GM18508 (cell line): ENCODE results near the gene GNA12.
"Not testable (repeated sequence)": the region's sequence is repeated elsewhere in the genome, so short reads cannot be mapped to it uniquely, and the experiment has no call there.

ENCODE experiments used
- ATAC-seq: cut with Tn5 transposase; IDR thresholded peaks from one replicate; pipeline ENCODE4 v1.9.1; 2021; ENCODE audit warnings: moderate number of reproducible peaks; ENCODE audit not compliant: insufficient read depth, unreplicated experiment

The GNA12 gene

GRCh38 chr7:2706685-2707126 lies 137.4 kb downstream of the GNA12 start:
- no peak for ATAC-seq

- ATAC-seq = no peak
Measured at GRCh38 chr7:2705371-2706096, 138.6 kb downstream of the GNA12 start.

- no peak for ATAC-seq
Measured at GRCh38 chr7:2702594-2702957, 141.5 kb downstream of the GNA12 start.

DNA sequence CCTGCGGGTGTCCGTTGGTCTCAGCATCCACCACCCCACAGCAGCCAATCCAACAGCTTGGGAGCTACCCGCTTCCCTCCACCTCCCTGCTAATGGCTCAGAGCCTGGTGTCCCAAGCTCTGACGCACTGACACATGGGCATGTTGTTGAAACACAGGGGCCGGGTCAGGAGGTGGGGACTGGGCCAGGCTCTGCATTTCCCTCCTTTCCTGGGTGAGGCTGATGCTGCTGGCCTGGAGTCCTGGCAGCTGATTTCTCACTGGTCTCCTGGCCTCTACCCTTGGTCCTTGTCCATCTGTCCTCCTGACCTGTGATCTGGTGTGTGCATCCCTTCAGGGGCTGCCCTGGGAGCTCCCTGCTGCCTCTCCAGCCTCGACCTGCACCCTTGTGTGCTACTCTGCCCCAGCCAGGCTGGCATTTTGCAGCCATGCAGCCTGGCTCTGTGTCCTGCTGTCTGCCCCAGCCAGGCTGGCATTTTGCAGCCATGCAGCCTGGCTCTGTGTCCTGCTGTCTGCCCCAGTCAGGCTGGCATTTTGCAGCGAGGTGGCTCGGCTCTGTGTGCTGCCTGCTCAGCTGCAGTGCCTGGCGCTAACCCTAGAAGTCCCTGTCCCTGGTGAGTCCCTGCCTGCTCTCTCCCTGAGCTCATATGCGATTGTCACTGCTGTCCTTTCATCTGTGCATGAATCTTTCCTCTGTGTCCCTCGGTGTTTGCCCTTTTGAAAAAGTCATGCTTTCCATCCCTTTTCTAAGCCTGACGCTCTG lies 142.1 kb downstream of the GNA12 start:
- no peak for ATAC-seq

GRCh38 chr7:2701424-2701823 lies 142.7 kb downstream of the GNA12 start:
- ATAC-seq = no peak

- no peak for ATAC-seq
Measured at GRCh38 chr7:2700141-2700850, 143.8 kb downstream of the GNA12 start.

- ATAC-seq = no peak
Measured at GRCh38 chr7:2699289-2699620, 144.9 kb downstream of the GNA12 start.

DNA sequence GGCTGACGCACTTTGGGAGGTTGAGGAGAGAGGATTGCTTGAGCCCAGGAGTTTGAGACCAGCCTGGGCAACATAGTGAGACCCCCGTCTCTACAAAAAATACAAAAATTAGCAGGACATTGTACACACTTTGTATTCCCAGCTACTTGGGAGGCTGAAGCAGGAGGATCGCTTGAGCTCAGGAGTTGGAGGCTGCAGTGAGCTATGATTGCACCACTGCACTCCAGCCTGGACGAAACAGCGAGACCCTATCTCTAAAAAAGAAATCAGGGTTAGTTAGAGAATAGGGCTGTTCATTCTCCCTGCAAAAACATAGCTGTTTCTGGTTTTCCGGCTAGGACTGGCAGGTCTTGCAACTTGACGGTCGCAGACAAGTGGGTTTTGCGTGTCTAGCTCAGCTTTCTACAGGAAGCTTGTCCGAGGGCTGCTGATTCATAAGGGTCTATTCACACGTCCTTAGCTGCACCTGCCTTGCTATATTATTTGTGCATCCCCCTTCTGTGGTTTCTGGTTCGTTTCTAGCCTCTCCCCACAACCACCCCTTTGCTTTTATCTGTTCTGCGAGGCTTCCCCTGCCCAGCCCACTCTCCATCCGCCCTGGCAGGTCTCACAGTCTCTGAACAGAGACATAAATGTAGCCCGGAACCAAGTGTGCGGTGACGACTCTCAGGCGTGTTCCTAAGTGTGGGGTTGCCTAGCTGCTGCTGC lies 145.4 kb downstream of the GNA12 start:
- peak; percentile 91 for ATAC-seq

DNA sequence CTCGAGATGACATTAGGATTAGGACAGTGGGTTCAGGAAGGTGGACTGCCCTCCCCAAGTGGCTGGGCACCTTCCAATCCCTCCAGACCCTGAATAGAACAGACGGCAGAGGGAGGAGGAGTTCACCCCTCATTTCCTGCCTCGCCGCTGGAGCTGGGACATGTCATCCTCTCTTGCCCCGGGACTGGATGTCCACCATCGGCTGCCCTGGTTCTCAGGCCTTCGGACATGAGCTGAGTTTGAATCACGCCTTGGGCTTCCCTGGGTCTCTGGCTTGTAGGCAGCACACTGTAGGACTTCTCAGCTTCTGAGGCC lies 150.0 kb downstream of the GNA12 start:
- not testable (repeated sequence) for ATAC-seq

GRCh38 chr7:2693420-2694121 lies 150.5 kb downstream of the GNA12 start:
- ATAC-seq = not testable (repeated sequence)

- no peak for ATAC-seq
Measured at GRCh38 chr7:2692543-2692942, 151.6 kb downstream of the GNA12 start.

- ATAC-seq = not testable (repeated sequence)
Measured at GRCh38 chr7:2691932-2692439, 152.1 kb downstream of the GNA12 start.

DNA sequence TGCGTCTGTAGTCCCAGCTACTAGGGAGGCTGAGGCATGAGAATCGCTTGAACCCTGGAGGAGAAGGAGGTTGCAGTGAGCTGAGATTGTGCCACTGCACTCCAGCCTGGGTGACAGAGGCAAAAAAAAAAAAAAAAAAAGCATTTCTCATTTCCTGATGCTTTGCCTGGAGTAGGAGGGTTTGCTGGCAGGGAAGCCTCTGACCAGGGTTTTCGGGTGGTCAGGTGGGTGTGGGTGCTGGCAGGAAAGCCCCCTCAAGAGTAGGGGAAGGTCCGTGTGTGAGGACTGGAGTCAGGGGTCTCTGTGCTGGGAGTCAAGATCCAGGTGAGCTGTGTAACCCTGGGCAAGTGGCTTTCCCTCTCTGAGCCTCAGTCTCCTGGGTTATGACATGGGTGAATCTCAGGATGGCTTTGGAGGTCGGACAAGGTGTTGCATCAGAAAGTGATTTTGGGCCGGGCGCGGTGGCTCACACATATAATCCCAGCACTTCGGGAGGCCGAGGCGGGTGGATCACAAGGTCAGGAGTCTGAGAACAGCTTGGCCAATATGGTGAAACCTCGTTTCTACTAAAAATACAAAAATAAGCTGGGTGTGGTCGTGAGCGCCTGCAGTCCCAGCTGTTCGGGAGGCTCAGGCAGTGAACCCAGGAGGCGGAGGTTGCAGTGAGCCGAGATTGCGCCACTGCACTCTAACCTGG lies 152.9 kb downstream of the GNA12 start:
- ATAC-seq = no peak

- ATAC-seq = no peak
Measured at GRCh38 chr7:2689951-2690705, 154.0 kb downstream of the GNA12 start.

GRCh38 chr7:2689343-2689847 lies 154.7 kb downstream of the GNA12 start:
- no peak for ATAC-seq

DNA sequence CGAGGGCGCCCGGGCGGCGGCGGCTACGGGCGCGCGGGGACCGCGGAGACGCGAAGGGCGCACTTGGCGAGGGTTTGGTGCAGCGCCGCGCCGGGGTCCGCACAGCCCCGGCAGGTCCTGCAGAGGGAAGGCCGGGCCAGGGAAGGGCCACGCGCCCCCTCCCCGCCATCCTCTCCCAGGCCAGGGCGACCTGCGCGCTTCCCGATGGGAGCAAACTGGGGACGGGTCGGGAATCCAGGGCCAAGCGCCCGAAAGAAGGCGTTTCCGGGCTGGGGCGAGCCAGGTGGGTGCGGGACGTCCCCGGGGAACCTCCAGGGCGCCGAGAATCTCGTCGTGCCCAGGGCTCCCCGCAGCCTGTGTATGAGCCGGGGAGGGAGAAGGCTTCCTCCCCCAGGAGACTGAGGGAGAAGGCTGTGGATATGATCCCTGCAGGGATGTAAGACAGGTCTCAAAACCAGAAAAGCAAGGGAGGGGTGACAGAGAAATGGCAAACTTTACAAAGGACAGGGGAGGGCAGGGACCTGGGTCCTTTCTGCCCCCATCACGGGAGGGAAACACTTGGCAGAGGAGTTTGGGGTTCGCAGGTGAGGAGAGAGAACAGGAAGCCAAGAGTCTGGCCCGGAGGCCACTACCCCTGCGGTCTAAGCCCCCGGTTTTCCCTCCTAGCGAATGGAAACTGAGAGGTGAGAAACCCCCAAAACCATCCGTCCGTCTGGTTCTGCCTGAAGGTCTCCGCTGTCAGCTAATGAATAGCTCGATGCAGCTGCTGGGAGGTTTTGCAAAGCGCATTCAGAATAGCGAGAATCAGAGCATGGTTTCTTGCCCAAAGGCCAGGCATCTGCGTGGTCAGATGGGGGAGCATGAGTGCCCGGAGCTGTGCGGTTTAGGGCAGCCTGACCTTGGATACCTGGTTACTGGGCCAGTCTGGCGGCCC lies 155.4 kb downstream of the GNA12 start:
- peak; percentile 54 for ATAC-seq

DNA sequence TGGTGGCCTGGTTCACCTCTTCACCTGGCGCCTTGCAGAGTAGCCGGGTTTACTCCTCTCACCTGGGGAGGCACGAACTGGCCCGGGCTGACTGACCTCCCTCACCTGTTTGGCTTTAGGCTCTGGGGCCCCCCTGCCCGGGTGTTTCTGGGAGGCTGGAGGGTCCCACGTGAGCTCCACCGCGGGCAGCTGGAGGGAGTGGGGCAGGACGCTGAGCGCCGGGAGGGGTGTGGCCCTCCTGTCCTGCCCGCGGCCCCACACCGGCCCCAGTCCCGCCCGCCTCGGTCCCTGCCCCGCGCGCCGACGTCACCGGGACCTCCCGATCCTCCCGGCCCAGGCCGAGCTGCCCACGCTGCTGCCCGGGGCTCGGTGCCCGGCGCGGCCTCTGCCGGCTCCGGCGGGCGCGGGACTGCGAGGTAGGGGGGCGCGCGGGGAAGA lies 156.2 kb downstream of the GNA12 start, which contains the start of gene AMZ1:
TSS of gene AMZ1 (plus strand) at position 322 of the 438 bp plus-strand sequence. CDS start 12,250 bp downstream, outside the sequence.
- no peak for ATAC-seq
